Astrocyte of the spinal cord (primary cell): ENCODE data around the gene TMEM203.

Experiments used
- DNase-seq: peaks from one replicate; pipeline ENCODE4 v3.0.0; 2011; ENCODE audit warnings: low read depth, low spot score
- H3K4me3 ChIP-seq: 2 replicates; pipeline ENCODE4 v1.5.1; 2011; ENCODE audit warnings: low read depth, mild to moderate bottlenecking, low read length, moderate library complexity
- CTCF ChIP-seq: IDR thresholded peaks from 2 replicates; pipeline ENCODE4 v1.5.1; 2012; ENCODE audit warnings: low read depth, mild to moderate bottlenecking, low read length, inconsistent platforms
- in situ Hi-C: cut with HindIII; loops from 2 replicates; pipeline ENCODE4 v1.10.0; 2017; ENCODE audit warnings: low sequenced_read_pairs

The TMEM203 gene

DNA sequence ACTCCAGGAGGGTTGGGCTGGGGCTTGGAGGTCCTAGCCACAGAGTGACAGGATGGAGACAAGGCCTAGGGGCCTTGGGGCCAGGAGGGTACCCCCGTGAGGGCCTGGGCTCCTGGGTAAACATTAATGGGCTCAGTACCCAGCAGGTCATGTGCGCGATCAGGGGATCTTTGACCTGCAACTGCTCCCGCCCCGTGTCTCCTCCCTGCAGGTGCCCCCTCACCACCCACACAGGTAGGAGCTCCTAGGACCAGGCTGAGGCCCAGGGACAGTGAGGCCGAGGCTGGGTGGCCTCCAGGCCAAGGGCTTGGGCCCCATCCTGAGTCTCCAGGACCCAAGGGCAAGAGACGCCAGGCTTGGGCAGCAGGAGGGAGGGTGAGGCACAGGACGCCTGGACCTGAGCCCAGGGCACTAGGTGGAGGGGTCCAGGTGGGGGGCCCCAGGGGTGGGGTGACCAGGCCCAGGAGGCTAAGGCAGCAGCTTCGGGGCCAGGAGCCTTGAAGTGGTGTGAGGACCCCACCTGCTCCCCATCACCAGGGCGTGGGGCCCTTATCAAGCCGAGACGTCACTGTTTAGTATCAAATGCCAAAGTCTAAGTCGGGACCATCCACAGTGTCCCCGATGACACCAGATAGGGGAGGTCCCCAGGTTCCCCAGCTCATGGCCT, 25.4 kb upstream of the TMEM203 start, which contains the start of gene SLC34A3:
Gene SLC34A3 (plus strand): TSS at position 197 of the 667 bp plus-strand sequence. CDS start 802 bp downstream, outside the sequence.
- H3K4me3 ChIP-seq = no peak within 1 kb of the TSS
- TF ChIP-seq CTCF = no peak
- in situ Hi-C loops = no loop called here
- DNase-seq = no peak

DNA sequence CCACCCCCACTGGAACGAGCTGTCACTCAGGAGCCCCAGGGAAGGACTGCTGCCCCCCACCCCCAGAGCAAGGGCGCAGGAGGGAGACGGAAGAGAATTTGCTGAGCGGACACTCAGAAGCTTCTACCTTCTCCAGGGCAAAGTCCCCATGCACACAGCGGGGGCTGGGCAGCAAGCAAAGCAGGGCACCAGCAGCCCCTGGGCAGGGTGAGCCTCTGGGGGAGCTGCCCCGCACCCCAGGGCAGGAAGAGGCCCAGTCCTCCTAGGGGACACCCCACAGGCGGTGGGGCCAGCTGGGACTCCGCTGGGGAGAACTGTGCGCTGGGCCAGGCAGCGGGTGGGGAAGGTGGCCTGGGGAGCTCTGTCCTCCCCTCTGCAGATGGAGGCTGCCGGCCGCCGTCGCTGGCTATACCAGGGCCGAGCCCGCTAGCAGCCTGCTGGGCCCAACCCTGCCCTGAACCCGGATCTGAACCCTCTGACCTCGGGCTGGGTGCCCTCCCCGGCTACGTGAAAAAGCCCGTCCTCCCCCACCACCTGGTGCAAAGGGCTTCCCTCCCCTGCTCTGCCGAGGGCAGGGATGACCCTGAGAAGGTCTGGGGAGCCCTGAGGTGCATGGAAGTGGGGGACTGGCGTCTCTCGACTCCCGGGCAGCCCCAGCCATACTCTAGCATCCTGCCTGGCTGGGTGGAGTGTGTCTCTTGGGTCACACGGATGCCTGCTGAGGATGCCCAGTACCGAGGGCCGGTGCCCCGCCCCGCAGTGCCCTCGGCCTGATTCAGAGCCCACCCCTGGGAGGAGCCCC, 24.7 kb upstream of the TMEM203 start:
- TF ChIP-seq CTCF = no peak
- no peak overlapping the region for H3K4me3 ChIP-seq
- in situ Hi-C loops = no loop called here

GRCh38 chr9:137228968-137229896, 23.8 kb upstream of the TMEM203 start:
- no peak for DNase-seq
- TF ChIP-seq CTCF = no peak
- no peak overlapping the region for H3K4me3 ChIP-seq
- in situ Hi-C loops = no loop called here

More for the DNA sequence above, 24.7 kb upstream of the TMEM203 start:
- no peak for DNase-seq

DNA sequence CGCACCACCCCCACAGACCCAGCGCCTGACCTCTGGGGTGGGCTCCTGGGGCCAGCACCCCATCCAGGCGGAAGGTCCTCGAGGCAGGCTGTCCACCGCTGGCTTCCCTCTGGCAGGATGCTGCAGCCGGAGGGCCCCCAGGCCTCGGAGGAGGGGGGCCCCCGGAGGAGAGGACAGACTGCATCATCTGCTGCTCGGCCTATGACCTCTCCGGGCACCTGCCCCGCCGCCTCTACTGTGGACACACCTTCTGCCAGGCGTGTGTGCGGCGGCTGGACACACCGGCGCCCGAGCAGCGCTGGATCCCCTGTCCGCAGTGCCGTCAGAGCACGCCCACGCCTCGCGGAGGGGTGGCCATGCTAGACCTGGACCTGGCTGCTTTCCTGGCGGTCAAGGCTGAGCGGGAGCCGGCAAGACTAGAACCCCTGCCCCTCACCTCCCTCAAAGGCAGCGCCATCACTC, 23.1 kb upstream of the TMEM203 start:
- in situ Hi-C loops = no loop called here
- TF ChIP-seq CTCF = no peak

DNA sequence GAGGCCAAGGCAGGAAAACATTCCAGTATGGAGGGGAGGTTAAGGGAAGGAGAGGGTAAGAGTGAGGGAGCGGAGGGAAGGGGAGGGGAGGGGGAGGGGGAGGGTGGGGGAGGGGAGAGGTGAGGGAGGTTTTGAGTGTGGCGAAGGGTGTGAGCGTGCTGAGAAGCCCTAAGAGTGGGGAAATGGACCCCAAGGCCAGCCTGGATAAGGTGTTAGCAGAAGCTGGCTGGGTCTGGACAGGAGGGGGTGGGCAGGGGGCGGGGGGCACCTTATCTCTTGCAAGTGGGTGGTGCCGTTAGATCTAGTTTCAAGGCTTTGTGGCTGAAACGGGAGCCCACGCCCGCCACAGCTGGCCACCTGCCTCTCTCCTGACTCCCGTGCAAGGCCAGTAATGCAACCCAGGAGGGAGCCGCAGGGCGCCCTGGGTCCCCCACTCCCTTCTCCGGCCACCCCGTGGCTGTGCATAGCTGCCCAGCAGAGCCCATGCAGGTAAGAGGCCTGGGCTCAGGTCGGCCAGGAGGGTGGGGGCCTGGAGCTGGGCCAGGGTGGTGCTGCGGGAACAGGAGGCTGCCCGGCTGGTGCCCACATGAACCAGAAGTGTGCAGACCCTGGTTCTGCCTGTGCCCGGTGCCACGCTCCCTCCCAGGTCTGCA, 22.5 kb upstream of the TMEM203 start:
- no peak overlapping the region for H3K4me3 ChIP-seq
- DNase-seq = no peak
- no peak for TF ChIP-seq CTCF
- in situ Hi-C loops = no loop called here

More for the DNA sequence above, 23.1 kb upstream of the TMEM203 start:
- no peak overlapping the region for H3K4me3 ChIP-seq
- DNase-seq = no peak
